MCF 10A (cell line): Measurements from ENCODE around the gene PHF23. TPM values are rescaled to one million over a fixed set of nuclear protein-coding genes. Genes with fewer than 3 reads are reported as not detected.

Source experiments
- BruUV-seq: library from RNA; stranded (reverse); fragments of 400-500 nt; replicated peaks from 2 replicates; lab custom pipeline; 2021; lab: Mats Ljungman, UMichigan
- CTCF ChIA-PET: fragments of 300-600 bp; sonication (Branson Sonifier 250); formaldehyde crosslinking; extraction: SDS; loops from one replicate; lab custom pipeline; 2021; ENCODE audit warnings: antibody characterized with exemption, inconsistent platforms; lab: Yijun Ruan, JAX
- POLR2A ChIA-PET: fragments of 300-600, 350-650 bp; sonication (Branson Sonifier 250); formaldehyde crosslinking; extraction: SDS; loops from one replicate; lab custom pipeline; 2020; ENCODE audit warnings: antibody characterized with exemption, inconsistent platforms; lab: Yijun Ruan, JAX
- DNase-seq: peaks from one replicate; pipeline ENCODE4 v3.0.0-alpha.2; 2018; ENCODE audit not compliant: unreplicated experiment
- H3K27ac Mint-ChIP-seq: one replicate; pipeline ENCODE4 v1.8.0; 2022; ENCODE audit warnings: mild to moderate bottlenecking, low read depth, mixed read lengths; ENCODE audit not compliant: unreplicated experiment
- H3K27me3 Mint-ChIP-seq: one replicate; pipeline ENCODE4 v1.8.0; 2022; ENCODE audit warnings: mixed read lengths; ENCODE audit not compliant: insufficient read depth, unreplicated experiment
- H3K36me3 Mint-ChIP-seq: one replicate; pipeline ENCODE4 v1.8.0; 2022; ENCODE audit warnings: mild to moderate bottlenecking, moderate library complexity, mixed read lengths; ENCODE audit not compliant: insufficient read depth, unreplicated experiment
- H3K4me1 Mint-ChIP-seq: one replicate; pipeline ENCODE4 v1.8.0; 2022; ENCODE audit warnings: mixed read lengths; ENCODE audit not compliant: insufficient read depth, unreplicated experiment
- H3K4me3 Mint-ChIP-seq: one replicate; pipeline ENCODE4 v1.8.0; 2022; ENCODE audit warnings: mild to moderate bottlenecking, moderate library complexity, mixed read lengths; ENCODE audit not compliant: unreplicated experiment
- H3K9me3 Mint-ChIP-seq: one replicate; pipeline ENCODE4 v1.8.0; 2022; ENCODE audit warnings: mixed read lengths; ENCODE audit not compliant: unreplicated experiment
- intact Hi-C: fragments of 100-400 bp; cut with micrococcal nuclease; formaldehyde crosslinking; loops from 2 replicates; pipeline ENCODE4 v1.14.1; 2022
- total RNA-seq: library from RNA; stranded (reverse); gene quantifications from 2 replicates; pipeline ENCODE4 v1.2.3, GENCODE V29; 2022
- TF ChIP-seq, protein P1 (sequence below): fragments of 200-600 bp; IDR thresholded peaks from one replicate; pipeline ENCODE4 v1.8.0; 2022; ENCODE audit warnings: antibody characterized with exemption, mild to moderate bottlenecking; ENCODE audit not compliant: unreplicated experiment

The PHF23 gene
- total RNA-seq, 1 experiment from 2014 or later: 41.8 TPM

- Mint-ChIP-seq H3K9me3 (no peaks in the 10 kb centered on the region), H3K4me3 (no peak overlapping the region), H3K27ac (no peak overlapping the region), H3K4me1 (peaks cover under 1% of the 10 kb centered on the region), H3K36me3 (peaks cover 30% of the 10 kb centered on the region), H3K27me3 (no peaks in the 10 kb centered on the region)
- POLR2A ChIA-PET: no interaction called here
- TF ChIP-seq, protein P1, sequence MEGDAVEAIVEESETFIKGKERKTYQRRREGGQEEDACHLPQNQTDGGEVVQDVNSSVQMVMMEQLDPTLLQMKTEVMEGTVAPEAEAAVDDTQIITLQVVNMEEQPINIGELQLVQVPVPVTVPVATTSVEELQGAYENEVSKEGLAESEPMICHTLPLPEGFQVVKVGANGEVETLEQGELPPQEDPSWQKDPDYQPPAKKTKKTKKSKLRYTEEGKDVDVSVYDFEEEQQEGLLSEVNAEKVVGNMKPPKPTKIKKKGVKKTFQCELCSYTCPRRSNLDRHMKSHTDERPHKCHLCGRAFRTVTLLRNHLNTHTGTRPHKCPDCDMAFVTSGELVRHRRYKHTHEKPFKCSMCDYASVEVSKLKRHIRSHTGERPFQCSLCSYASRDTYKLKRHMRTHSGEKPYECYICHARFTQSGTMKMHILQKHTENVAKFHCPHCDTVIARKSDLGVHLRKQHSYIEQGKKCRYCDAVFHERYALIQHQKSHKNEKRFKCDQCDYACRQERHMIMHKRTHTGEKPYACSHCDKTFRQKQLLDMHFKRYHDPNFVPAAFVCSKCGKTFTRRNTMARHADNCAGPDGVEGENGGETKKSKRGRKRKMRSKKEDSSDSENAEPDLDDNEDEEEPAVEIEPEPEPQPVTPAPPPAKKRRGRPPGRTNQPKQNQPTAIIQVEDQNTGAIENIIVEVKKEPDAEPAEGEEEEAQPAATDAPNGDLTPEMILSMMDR: no peak
- no TSS peak for BruUV-seq
- peak; percentile 35 for DNase-seq
- intact Hi-C loops: no loop called here
- CTCF ChIA-PET: interaction anchor here (0.9 kb wide), 1 partner anchor 15 kb away, joined by 3 read pairs; no protein-coding TSS in a partner anchor
These were observed 47.5 kb downstream of the PHF23 start for GRCh38 chr17:7191571-7192270.

- CTCF ChIA-PET: interaction anchor here (0.9 kb wide), 1 partner anchor 14 kb away, joined by 3 read pairs; no protein-coding TSS in a partner anchor
- intact Hi-C loops: no loop called here
- H3K36me3 Mint-ChIP-seq: peaks cover 24% of the 10 kb centered on the region
- H3K4me1 Mint-ChIP-seq: peaks cover 6% of the 10 kb centered on the region
- no peak for DNase-seq
- no peak overlapping the region for H3K27ac Mint-ChIP-seq
- no peaks in the 10 kb centered on the region for H3K27me3 Mint-ChIP-seq
- POLR2A ChIA-PET: no interaction called here
- no TSS peak for BruUV-seq
- H3K4me3 Mint-ChIP-seq: no peak overlapping the region
- H3K9me3 Mint-ChIP-seq: no peaks in the 10 kb centered on the region
- TF ChIP-seq, protein P1: no peak
These were observed 48.2 kb downstream of the PHF23 start for GRCh38 chr17:7191069-7191468.

DNA sequence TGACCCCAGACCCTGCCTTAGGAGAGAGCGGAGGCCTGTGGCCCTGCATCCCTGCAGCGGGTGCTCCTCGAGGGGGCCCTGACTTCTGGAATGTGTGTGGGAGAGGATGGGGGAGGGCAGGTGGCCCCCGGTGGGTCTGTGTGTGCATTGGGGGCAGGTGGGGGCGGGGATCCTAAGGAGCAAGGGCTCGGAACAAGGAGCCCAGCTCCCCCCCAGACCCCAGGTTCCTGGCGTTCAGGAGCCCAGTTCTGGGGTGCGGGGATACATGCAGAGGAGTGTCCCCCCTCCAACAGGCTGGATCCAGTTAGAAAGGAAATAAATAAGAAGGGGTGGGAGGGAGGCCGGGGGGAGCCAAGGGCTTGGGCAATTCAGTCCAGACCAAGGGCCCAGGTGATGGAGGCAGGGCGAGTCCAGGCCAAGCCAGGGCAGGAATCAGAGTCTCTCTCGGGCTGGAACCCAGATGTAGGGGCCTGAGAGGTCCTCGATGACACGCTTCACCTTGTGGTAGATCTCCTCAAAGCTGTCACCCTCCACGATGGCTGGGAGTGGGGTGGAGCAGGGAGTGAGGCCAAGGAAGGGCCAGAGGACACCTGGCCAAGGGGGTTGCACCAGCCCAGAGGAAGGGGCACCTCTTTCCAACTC lies 48.9 kb downstream of the PHF23 start:
- POLR2A ChIA-PET: no interaction called here
- BruUV-seq: no TSS peak

DNA sequence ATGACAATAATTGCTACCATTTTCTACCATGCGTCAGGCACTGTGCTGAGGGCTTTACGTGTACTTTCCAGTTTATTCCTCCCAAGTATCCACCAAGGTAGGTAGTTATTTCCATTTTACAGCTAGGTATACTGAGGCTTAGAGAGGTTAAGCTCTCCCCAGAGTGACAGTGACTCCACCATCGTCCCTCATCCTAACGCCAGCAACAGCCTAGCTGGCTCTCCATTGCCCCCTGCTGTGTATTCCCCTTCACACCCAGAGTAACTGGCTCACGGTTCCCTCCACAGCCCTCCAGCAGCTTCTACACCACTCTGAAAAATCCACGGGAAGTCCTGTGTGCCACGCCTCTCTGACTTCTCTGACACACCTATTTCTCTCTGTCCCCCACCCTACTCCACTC lies 53.0 kb downstream of the PHF23 start:
- Mint-ChIP-seq H3K4me3 (no peak overlapping the region), H3K36me3 (peaks cover 13% of the 10 kb centered on the region), H3K27me3 (no peaks in the 10 kb centered on the region), H3K4me1 (peaks cover 6% of the 10 kb centered on the region), H3K9me3 (no peaks in the 10 kb centered on the region), H3K27ac (no peak overlapping the region)
- ChIA-PET CTCF (interaction anchor here (0.6 to 3.2 kb wide), 3 partner anchors 9 to 140 kb away, joined by 4 to 10 read pairs (median 7); no protein-coding TSS in a partner anchor), POLR2A (no interaction called here)
- intact Hi-C loops: no loop called here
- TF ChIP-seq, protein P1: no peak
- no TSS peak for BruUV-seq
- no peak for DNase-seq

More for the DNA sequence above, 48.9 kb downstream of the PHF23 start:
- Mint-ChIP-seq H3K27ac (no peak overlapping the region), H3K27me3 (no peaks in the 10 kb centered on the region), H3K9me3 (no peaks in the 10 kb centered on the region), H3K36me3 (peaks cover 19% of the 10 kb centered on the region), H3K4me3 (no peak overlapping the region), H3K4me1 (peaks cover 6% of the 10 kb centered on the region)
- TF ChIP-seq, protein P1: no peak
- intact Hi-C loops: no loop called here
- no peak for DNase-seq
- CTCF ChIA-PET: interaction anchor here (0.9 kb wide), 1 partner anchor 13 kb away, joined by 3 read pairs; no protein-coding TSS in a partner anchor
